K562 (cell line): ENCODE measurements around the gene CCDC71L. TPM values are rescaled to one million over a fixed set of nuclear protein-coding genes. Genes with fewer than 3 reads are reported as not detected.

Experiments used
- ATAC-seq: fragments of 200-7000 bp; cut with Tn5 transposase; 3 replicates; pipeline ENCODE4 v1.9.1; 2020; ENCODE audit warnings: moderate library complexity
- BruUV-seq: library from RNA; stranded (reverse); fragments of 400-500 nt; replicated peaks from 2 replicates; lab custom pipeline; 2021; lab: Mats Ljungman, UMichigan
- CTCF ChIA-PET: fragments of 300-600 bp; formaldehyde crosslinking; extraction: SDS; loops from one replicate; lab custom pipeline; 2021; ENCODE audit warnings: low intra/inter-chr PET ratio; lab: Yijun Ruan, JAX
- POLR2A ChIA-PET: fragments of 300-600, 350-650 bp; sonication (Branson Sonifier 250); formaldehyde crosslinking; extraction: SDS; loops from one replicate; lab custom pipeline; 2021; ENCODE audit warnings: antibody characterized with exemption, inconsistent platforms; lab: Yijun Ruan, JAX
- DNase-seq, 4 experiments: peaks; one replicate each; pipeline versions ENCODE4 v3.0.0 to v3.0.0-alpha.2; 2011 to 2018; ENCODE audit warnings: low spot score in 3 of 4, mixed read lengths in 3 of 4; ENCODE audit errors: extremely low read depth in 1 of 4
- FAIRE-seq: peaks from 2 replicates; lab custom pipeline; 2011; peaks lifted over from hg19 to GRCh38; lab: Jason Lieb, UNC
- H2AFZ ChIP-seq: 2 replicates; pipeline ENCODE4 v1.6.0; 2011; ENCODE audit warnings: low read depth, low read length, control low read depth, inconsistent platforms
- H3K27ac ChIP-seq: fragments of 200-600 bp; 3 replicates; pipeline ENCODE4 v1.8.0; 2011; ENCODE audit warnings: low read depth, mild to moderate bottlenecking, control low read depth, inconsistent platforms, low read length, moderate library complexity, mixed read lengths; ENCODE audit errors: extremely low read depth
- H3K27me3 ChIP-seq, 2 experiments: fragments of 300-600 bp in 1 of 2; 2 replicates in 1 of 2; 3 replicates in 1 of 2; pipeline versions ENCODE4 v1.6.0 to v1.8.0; 2011; ENCODE audit warnings: inconsistent platforms in 2 of 2, low read length in 2 of 2, mild to moderate bottlenecking in 1 of 2, mixed read lengths in 1 of 2, moderate library complexity in 1 of 2; ENCODE audit not compliant: control insufficient read depth in 2 of 2, insufficient read depth in 2 of 2
- H3K36me3 ChIP-seq: fragments of 300-600 bp; 3 replicates; pipeline ENCODE4 v1.8.0; 2011; ENCODE audit warnings: mild to moderate bottlenecking, low read length, inconsistent platforms; ENCODE audit not compliant: control insufficient read depth, insufficient read depth
- H3K4me1 ChIP-seq, 2 experiments: fragments of 200-600 bp in 1 of 2; replicated peaks in 1 of 2; 2 replicates in 1 of 2; 3 replicates in 1 of 2; pipeline versions ENCODE4 v1.5.1 to v1.8.0; 2011; ENCODE audit warnings: inconsistent platforms in 2 of 2, low read length in 2 of 2, mild to moderate bottlenecking in 1 of 2, mixed read lengths in 1 of 2, moderate library complexity in 1 of 2; ENCODE audit not compliant: control insufficient read depth in 2 of 2, insufficient read depth in 2 of 2
- H3K4me2 ChIP-seq: 2 replicates; pipeline ENCODE4 v1.6.1; 2011; ENCODE audit warnings: low read length, control low read depth, inconsistent platforms, mixed read lengths; ENCODE audit not compliant: insufficient read depth
- H3K4me3 ChIP-seq: fragments of 200-600 bp; sonication (generic), shearing (Covaris generic); 2 replicates; pipeline ENCODE4 v1.5.1; 2016; ENCODE audit warnings: control low read depth, inconsistent platforms
- H3K79me2 ChIP-seq: fragments of 200-600 bp; 3 replicates; pipeline ENCODE4 v1.8.0; 2011; ENCODE audit warnings: low read length, inconsistent platforms; ENCODE audit not compliant: control insufficient read depth, insufficient read depth
- H3K9ac ChIP-seq, 2 experiments: 2 replicates each; pipeline versions ENCODE4 v1.6.0 to v1.6.1; 2011; ENCODE audit warnings: low read depth in 2 of 2, low read length in 2 of 2, control low read depth in 1 of 2, inconsistent platforms in 1 of 2, mild to moderate bottlenecking in 1 of 2, mixed read lengths in 1 of 2; ENCODE audit not compliant: insufficient read depth in 1 of 2
- H3K9me1 ChIP-seq: one replicate; pipeline ENCODE4 v1.6.0; 2011; ENCODE audit warnings: inconsistent platforms, mild to moderate bottlenecking, low read length, moderate library complexity; ENCODE audit not compliant: control insufficient read depth, insufficient read depth
- H3K9me3 ChIP-seq: replicated peaks from 2 replicates; pipeline ENCODE4 v1.5.1; 2011; ENCODE audit warnings: low read depth, low read length, inconsistent platforms; ENCODE audit not compliant: control insufficient read depth, insufficient read depth
- H4K20me1 ChIP-seq: replicated peaks from 2 replicates; pipeline ENCODE4 v1.6.1; 2011; ENCODE audit warnings: low read length, inconsistent platforms, mixed read lengths; ENCODE audit not compliant: control insufficient read depth, insufficient read depth
- HNRNPUL1 ChIP-seq: fragments of 200-400 bp; formaldehyde crosslinking; IDR thresholded peaks from 2 replicates; pipeline ENCODE4 v1.6.1; 2017; ENCODE audit warnings: low read length
- KLF16 ChIP-seq: IDR thresholded peaks from 2 replicates; pipeline ENCODE4 v1.6.1; 2016; ENCODE audit warnings: antibody characterized with exemption
- NR2C1 ChIP-seq, 2 experiments: fragments of 450-650 bp; IDR thresholded peaks; 2 replicates each; pipeline ENCODE4 v1.6.1; 2017; ENCODE audit warnings: mild to moderate bottlenecking in 2 of 2, antibody characterized with exemption in 1 of 2, inconsistent platforms in 1 of 2, missing compliant biosample characterization in 1 of 2, missing genetic modification characterization in 1 of 2
- RBM22 ChIP-seq: fragments of 200-400 bp; formaldehyde crosslinking; IDR thresholded peaks from 2 replicates; pipeline ENCODE4 v1.6.1; 2018; ENCODE audit warnings: low read length, low read depth; ENCODE audit not compliant: poor library complexity, severe bottlenecking
- SNRNP70 ChIP-seq: fragments of 200-400 bp; formaldehyde crosslinking; optimal IDR thresholded peaks from 2 replicates; pipeline ENCODE3; 2017; ENCODE audit warnings: low read depth, low read length
- WGBS: fragments of 100-300 bp; shearing (Covaris generic); methylation state at CpG from one replicate; pipeline ENCODE4 v1.1.6; 2016; ENCODE audit warnings: low coverage, mixed read lengths; ENCODE audit not compliant: insufficient coverage; ENCODE audit errors: missing lambda C conversion rate; 5-methylcytosine and 5-hydroxymethylcytosine counted together
- in situ Hi-C: fragments of 300-500 bp; cut with MboI; formaldehyde crosslinking; loops from 4 replicates; pipeline ENCODE4 v1.15.0; 2018; ENCODE audit warnings: inconsistent platforms, mixed read lengths
- intact Hi-C: fragments of 100-400 bp; cut with micrococcal nuclease; formaldehyde crosslinking; loops from 2 replicates; pipeline ENCODE4 v1.14.2; 2022
- polyA plus RNA-seq, 8 experiments: library from polyadenylated mRNA; depleted of rRNA in 4 of 8; stranded (reverse) in 5 of 8; unstranded in 3 of 8; fragments of >200 nt; fragmentation: Nextera tagmentation in 2 of 8; fragmentation: Illumina TruSeq in 1 of 8; extraction: Ambion mirVana in 2 of 8; extraction: Trizol in 1 of 8; gene quantifications; 2 replicates each; pipeline versions ENCODE4 v1.2.1 to v1.2.3, GENCODE V29; 2011 to 2014; ENCODE audit warnings: inconsistent platforms in 1 of 8, missing spikeins in 1 of 8
- total RNA-seq, 7 experiments: library from RNA; depleted of rRNA in 6 of 7; stranded (reverse); fragments of >200 nt in 6 of 7; fragmentation: Illumina TruSeq in 2 of 7; extraction: Trizol in 2 of 7; gene quantifications; 2 replicates each; pipeline versions ENCODE4 v1.2.1 to v1.2.3, GENCODE V29; 2011 to 2021; ENCODE audit warnings: low replicate concordance in 1 of 7
- TF ChIP-seq, protein P1 (sequence below): fragments of 250-450 bp; sonication (Bioruptor Pico); IDR thresholded peaks from 2 replicates; pipeline ENCODE4 v1.8.0; 2022; ENCODE audit warnings: moderate library complexity, mild to moderate bottlenecking, inconsistent platforms
- TF ChIP-seq, protein P2 (sequence below): fragments of 450-650 bp; IDR thresholded peaks from 2 replicates; pipeline ENCODE4 v1.6.1; 2016; ENCODE audit warnings: mild to moderate bottlenecking, moderate library complexity

CCDC71L gene
- total and polyA plus RNA-seq, 9 of the 15 experiments (the other 6 are each of a cell fraction or from before 2014, with no cell fraction given) = 5.7 to 108 (median 25.4) TPM

DNA sequence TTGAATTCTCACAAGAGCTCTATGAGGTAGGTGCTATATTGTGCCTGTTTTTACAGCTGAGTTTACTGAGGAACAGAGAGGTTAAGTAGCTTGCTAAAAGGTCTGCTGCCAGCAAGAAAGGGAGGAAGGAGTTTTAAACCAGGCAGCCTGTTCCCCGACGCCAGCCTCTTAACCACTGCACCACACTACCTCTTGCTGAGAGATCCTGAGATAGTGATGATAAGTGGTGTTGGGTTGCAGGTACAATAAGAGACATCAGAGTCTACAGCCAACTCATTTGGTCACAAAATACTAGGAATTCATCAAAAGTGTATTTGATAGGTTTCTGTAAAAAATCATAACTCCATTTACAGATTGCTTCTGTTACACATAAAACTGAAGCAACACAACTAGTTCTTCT lies 8.0 kb downstream of the CCDC71L start:
- no peaks in the 10 kb centered on the region for H4K20me1 ChIP-seq
- BruUV-seq = no TSS peak
- H3K36me3 ChIP-seq = peaks cover 2% of the 10 kb centered on the region; the same call in 1 of the 3 replicates
- WGBS = 15% methylated on average over 2 of the region's 2 CpGs
- in situ Hi-C loops (loop anchor here (10.0 kb wide), 1 partner anchor 88 kb away; no protein-coding TSS in a partner anchor), intact Hi-C loops (no loop called here)
- CTCF ChIA-PET = no interaction called here
- H3K4me3 ChIP-seq = no peak overlapping the region
- no peaks in the 10 kb centered on the region for H3K9me1 ChIP-seq
- FAIRE-seq (no peak), ATAC-seq (no peak), DNase-seq (no peak)
- H2AFZ ChIP-seq = peak overlapping the region; percentile 71
- no peaks in the 10 kb centered on the region for H3K27me3 ChIP-seq
- peaks cover 0 to 32% of the 10 kb centered on the region in 2 experiments; a peak in 3 of 5 replicates for H3K4me1 ChIP-seq
- no peak overlapping the region for H3K9ac ChIP-seq
- 0 out of 2 replicates have a peak, but pooled peaks cover 2% of the 10 kb centered on the region for H3K9me3 ChIP-seq
- H3K4me2 ChIP-seq = no peak overlapping the region
- POLR2A ChIA-PET = interaction anchor here (0.6 to 0.9 kb wide), 2 partner anchors 12 to 92 kb away, joined by 3 to 5 read pairs; no protein-coding TSS in a partner anchor
- H3K27ac ChIP-seq = no peak overlapping the region
- peaks cover 30% of the 10 kb centered on the region for H3K79me2 ChIP-seq
- TF ChIP-seq RBM22 (no peak), SNRNP70 (no peak), KLF16 (no peak), NR2C1 (IDR thresholded peaks at IDR 0.05) (no peak), NR2C1 (tag; IDR thresholded peaks at IDR 0.05) (0 out of 2 replicates have a peak, but pooled peaks have one; percentile 23), HNRNPUL1 (no peak)
- TF ChIP-seq, protein P1, sequence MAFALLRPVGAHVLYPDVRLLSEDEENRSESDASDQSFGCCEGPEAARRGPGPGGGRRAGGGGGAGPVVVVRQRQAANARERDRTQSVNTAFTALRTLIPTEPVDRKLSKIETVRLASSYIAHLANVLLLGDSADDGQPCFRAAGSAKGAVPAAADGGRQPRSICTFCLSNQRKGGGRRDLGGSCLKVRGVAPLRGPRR (CRISPR knock-in tag) = no peak
- TF ChIP-seq, protein P2, sequence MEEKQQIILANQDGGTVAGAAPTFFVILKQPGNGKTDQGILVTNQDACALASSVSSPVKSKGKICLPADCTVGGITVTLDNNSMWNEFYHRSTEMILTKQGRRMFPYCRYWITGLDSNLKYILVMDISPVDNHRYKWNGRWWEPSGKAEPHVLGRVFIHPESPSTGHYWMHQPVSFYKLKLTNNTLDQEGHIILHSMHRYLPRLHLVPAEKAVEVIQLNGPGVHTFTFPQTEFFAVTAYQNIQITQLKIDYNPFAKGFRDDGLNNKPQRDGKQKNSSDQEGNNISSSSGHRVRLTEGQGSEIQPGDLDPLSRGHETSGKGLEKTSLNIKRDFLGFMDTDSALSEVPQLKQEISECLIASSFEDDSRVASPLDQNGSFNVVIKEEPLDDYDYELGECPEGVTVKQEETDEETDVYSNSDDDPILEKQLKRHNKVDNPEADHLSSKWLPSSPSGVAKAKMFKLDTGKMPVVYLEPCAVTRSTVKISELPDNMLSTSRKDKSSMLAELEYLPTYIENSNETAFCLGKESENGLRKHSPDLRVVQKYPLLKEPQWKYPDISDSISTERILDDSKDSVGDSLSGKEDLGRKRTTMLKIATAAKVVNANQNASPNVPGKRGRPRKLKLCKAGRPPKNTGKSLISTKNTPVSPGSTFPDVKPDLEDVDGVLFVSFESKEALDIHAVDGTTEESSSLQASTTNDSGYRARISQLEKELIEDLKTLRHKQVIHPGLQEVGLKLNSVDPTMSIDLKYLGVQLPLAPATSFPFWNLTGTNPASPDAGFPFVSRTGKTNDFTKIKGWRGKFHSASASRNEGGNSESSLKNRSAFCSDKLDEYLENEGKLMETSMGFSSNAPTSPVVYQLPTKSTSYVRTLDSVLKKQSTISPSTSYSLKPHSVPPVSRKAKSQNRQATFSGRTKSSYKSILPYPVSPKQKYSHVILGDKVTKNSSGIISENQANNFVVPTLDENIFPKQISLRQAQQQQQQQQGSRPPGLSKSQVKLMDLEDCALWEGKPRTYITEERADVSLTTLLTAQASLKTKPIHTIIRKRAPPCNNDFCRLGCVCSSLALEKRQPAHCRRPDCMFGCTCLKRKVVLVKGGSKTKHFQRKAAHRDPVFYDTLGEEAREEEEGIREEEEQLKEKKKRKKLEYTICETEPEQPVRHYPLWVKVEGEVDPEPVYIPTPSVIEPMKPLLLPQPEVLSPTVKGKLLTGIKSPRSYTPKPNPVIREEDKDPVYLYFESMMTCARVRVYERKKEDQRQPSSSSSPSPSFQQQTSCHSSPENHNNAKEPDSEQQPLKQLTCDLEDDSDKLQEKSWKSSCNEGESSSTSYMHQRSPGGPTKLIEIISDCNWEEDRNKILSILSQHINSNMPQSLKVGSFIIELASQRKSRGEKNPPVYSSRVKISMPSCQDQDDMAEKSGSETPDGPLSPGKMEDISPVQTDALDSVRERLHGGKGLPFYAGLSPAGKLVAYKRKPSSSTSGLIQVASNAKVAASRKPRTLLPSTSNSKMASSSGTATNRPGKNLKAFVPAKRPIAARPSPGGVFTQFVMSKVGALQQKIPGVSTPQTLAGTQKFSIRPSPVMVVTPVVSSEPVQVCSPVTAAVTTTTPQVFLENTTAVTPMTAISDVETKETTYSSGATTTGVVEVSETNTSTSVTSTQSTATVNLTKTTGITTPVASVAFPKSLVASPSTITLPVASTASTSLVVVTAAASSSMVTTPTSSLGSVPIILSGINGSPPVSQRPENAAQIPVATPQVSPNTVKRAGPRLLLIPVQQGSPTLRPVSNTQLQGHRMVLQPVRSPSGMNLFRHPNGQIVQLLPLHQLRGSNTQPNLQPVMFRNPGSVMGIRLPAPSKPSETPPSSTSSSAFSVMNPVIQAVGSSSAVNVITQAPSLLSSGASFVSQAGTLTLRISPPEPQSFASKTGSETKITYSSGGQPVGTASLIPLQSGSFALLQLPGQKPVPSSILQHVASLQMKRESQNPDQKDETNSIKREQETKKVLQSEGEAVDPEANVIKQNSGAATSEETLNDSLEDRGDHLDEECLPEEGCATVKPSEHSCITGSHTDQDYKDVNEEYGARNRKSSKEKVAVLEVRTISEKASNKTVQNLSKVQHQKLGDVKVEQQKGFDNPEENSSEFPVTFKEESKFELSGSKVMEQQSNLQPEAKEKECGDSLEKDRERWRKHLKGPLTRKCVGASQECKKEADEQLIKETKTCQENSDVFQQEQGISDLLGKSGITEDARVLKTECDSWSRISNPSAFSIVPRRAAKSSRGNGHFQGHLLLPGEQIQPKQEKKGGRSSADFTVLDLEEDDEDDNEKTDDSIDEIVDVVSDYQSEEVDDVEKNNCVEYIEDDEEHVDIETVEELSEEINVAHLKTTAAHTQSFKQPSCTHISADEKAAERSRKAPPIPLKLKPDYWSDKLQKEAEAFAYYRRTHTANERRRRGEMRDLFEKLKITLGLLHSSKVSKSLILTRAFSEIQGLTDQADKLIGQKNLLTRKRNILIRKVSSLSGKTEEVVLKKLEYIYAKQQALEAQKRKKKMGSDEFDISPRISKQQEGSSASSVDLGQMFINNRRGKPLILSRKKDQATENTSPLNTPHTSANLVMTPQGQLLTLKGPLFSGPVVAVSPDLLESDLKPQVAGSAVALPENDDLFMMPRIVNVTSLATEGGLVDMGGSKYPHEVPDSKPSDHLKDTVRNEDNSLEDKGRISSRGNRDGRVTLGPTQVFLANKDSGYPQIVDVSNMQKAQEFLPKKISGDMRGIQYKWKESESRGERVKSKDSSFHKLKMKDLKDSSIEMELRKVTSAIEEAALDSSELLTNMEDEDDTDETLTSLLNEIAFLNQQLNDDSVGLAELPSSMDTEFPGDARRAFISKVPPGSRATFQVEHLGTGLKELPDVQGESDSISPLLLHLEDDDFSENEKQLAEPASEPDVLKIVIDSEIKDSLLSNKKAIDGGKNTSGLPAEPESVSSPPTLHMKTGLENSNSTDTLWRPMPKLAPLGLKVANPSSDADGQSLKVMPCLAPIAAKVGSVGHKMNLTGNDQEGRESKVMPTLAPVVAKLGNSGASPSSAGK = 0 out of 2 replicates have a peak, but pooled peaks have one; percentile 24
